GM23338 (cell line): ENCODE measurements around the gene MFSD2B.

Experiments used
- CREB1 ChIP-seq: fragments of 250-450 bp; sonication (Bioruptor Pico); IDR thresholded peaks from 2 replicates; pipeline ENCODE4 v1.5.0; 2020; ENCODE audit warnings: low read depth, mild to moderate bottlenecking, moderate library complexity
- CTCF ChIP-seq, 2 experiments: fragments of 200-600 bp in 1 of 2; sonication (generic) in 1 of 2; conservative IDR thresholded peaks; 2 replicates each; pipeline versions ENCODE4 v1.5.1 to v1.6.1; 2016 to 2017; ENCODE audit warnings: antibody characterized with exemption in 2 of 2, low read depth in 2 of 2, mild to moderate bottlenecking in 2 of 2, moderate library complexity in 1 of 2
- EZH2 ChIP-seq: fragments of 200-600 bp; sonication (generic); IDR thresholded peaks from one replicate; pipeline ENCODE4 v1.8.0; 2017; ENCODE audit warnings: antibody characterized with exemption, mild to moderate bottlenecking, low read depth; ENCODE audit not compliant: unreplicated experiment
- EZH2phosphoT487 ChIP-seq: fragments of 200-600 bp; sonication (generic); IDR thresholded peaks from one replicate; pipeline ENCODE4 v1.8.1; 2018; ENCODE audit warnings: antibody characterized with exemption; ENCODE audit not compliant: unreplicated experiment
- JUNB ChIP-seq: IDR thresholded peaks from one replicate; pipeline ENCODE4 v1.6.1; 2016; ENCODE audit warnings: antibody characterized with exemption; ENCODE audit not compliant: unreplicated experiment
- POLR2AphosphoS5 ChIP-seq: IDR thresholded peaks from 2 replicates; pipeline ENCODE4 v1.6.1; 2016; ENCODE audit warnings: antibody characterized with exemption, low read depth
- REST ChIP-seq: IDR thresholded peaks from one replicate; pipeline ENCODE4 v1.6.1; 2018; ENCODE audit warnings: antibody characterized with exemption; ENCODE audit not compliant: unreplicated experiment
- ZNF462 ChIP-seq: fragments of 250-450 bp; sonication (Bioruptor Pico); IDR thresholded peaks from 2 replicates; pipeline ENCODE4 v1.5.0; 2020; ENCODE audit warnings: mild to moderate bottlenecking, moderate library complexity

GRCh38 chr2:24011250-24012104 lies 1.6 kb downstream of the MFSD2B start:
- TF ChIP-seq CTCF (conservative IDR thresholded peaks at IDR 0.05; ENCODE audit: low read depth in 2 of 2) (no peak), POLR2AphosphoS5 (no peak), EZH2phosphoT487 (no peak), EZH2 (no peak), CREB1 (no peak), REST (no peak), ZNF462 (no peak), JUNB (no peak)
